ACC112 (cell line): ENCODE measurements around the gene PPP1R14C.

Source experiments
- H2AFZ ChIP-seq: fragments of 200-600 bp; sonication (generic); one replicate; pipeline ENCODE4 v1.6.0; 2017; ENCODE audit warnings: antibody characterized with exemption, low read length; ENCODE audit not compliant: unreplicated experiment
- H3K27ac ChIP-seq: fragments of 200-600 bp; sonication (generic); 2 replicates; pipeline ENCODE4 v1.5.1; 2014; ENCODE audit warnings: low read depth, mild to moderate bottlenecking, antibody characterized with exemption, low read length, moderate library complexity
- H3K27me3 ChIP-seq: fragments of 200-600 bp; sonication (generic); 2 replicates; pipeline ENCODE4 v1.6.1; 2014; ENCODE audit warnings: mild to moderate bottlenecking, antibody characterized with exemption, low read length, moderate library complexity, mixed read lengths; ENCODE audit not compliant: insufficient read depth
- H3K36me3 ChIP-seq: fragments of 200-600 bp; sonication (generic); 2 replicates; pipeline ENCODE4 v1.6.1; 2016; ENCODE audit warnings: mild to moderate bottlenecking, antibody characterized with exemption, low read length, moderate library complexity, mixed read lengths; ENCODE audit not compliant: insufficient read depth
- H3K4me1 ChIP-seq: fragments of 200-600 bp; sonication (generic); one replicate; pipeline ENCODE4 v1.6.1; 2016; ENCODE audit warnings: low read length, mixed read lengths; ENCODE audit not compliant: insufficient read depth, unreplicated experiment, control insufficient read depth
- H3K4me3 ChIP-seq: fragments of 200-600 bp; sonication (generic); 2 replicates; pipeline ENCODE4 v1.5.1; 2014; ENCODE audit warnings: mild to moderate bottlenecking, low read depth, low read length
- H3K79me2 ChIP-seq: fragments of 200-600 bp; sonication (generic); one replicate; pipeline ENCODE4 v1.6.0; 2016; ENCODE audit warnings: low read length; ENCODE audit not compliant: control insufficient read depth, unreplicated experiment, insufficient read depth

PPP1R14C gene

DNA sequence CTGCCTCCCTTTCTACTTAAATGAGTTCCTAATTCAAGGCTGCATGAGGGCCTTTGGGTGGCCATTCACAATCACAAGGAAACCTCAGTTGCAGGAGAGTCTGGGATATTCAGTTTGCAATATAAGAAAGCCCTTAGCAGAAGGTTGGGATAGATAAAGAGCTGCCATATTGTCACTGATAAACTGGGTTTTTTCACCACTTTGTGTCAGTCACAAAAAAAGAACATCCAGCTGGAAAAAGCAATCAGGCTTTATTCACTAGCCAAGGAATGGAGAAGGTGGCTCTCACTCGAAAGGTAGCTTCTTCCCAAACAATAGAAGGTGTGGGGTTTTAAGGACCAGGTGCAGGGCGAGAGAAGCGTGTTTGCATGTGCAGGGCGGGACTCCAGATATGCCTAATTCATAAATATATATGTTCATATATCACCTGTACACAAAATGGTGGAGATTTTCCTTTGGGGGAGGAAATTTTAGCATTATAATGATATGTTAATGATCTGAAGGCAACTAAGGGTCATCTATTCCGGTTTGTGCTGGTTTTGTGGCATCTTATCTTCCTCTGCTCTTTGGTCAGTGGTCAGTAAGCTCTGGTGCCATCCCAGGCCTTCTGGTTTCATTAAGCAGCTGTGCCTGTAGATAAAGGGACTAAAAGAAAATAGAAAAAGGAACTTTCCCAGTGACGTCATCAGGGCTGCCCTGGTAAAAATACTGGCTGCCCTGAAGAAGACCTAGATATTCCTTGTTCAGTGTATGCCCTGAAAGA is 128.8 kb downstream of the PPP1R14C start:
- no peak overlapping the region for H3K27ac ChIP-seq
- no peak overlapping the region for H2AFZ ChIP-seq
- H3K36me3 ChIP-seq, result no peaks in the 10 kb centered on the region
- no peaks in the 10 kb centered on the region for H3K27me3 ChIP-seq
- no peaks in the 10 kb centered on the region for H3K79me2 ChIP-seq
- no peak overlapping the region for H3K4me3 ChIP-seq
- H3K4me1 ChIP-seq, result peaks cover 30% of the 10 kb centered on the region

GRCh38 chr6:150272264-150272975 is 129.6 kb downstream of the PPP1R14C start:
- no peak overlapping the region for H3K27ac ChIP-seq
- H3K79me2 ChIP-seq, result no peaks in the 10 kb centered on the region
- H3K36me3 ChIP-seq, result no peaks in the 10 kb centered on the region
- H3K27me3 ChIP-seq, result no peaks in the 10 kb centered on the region
- H2AFZ ChIP-seq, result no peak overlapping the region
- no peak overlapping the region for H3K4me3 ChIP-seq
- peaks cover 23% of the 10 kb centered on the region for H3K4me1 ChIP-seq

DNA sequence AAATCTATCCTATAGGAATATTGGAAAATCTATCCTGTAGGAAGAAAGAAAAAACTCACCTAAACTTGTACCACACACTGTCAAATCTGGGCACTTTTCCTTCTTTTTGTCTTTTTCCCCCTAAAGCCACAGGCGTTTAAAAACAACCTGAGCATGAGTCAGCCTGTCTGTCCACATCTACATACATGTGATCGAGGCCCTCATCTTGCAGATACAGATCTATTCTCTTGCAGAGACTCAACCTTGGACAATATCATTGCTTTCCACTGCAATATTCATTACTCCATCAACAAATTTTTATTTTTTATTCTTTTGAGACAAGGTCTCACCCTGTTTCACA is 130.1 kb downstream of the PPP1R14C start:
- H3K27ac ChIP-seq, result no peak overlapping the region
- peaks cover 18% of the 10 kb centered on the region for H3K4me1 ChIP-seq
- H3K36me3 ChIP-seq, result no peaks in the 10 kb centered on the region
- H3K27me3 ChIP-seq, result no peaks in the 10 kb centered on the region
- H2AFZ ChIP-seq, result no peak overlapping the region
- H3K4me3 ChIP-seq, result no peak overlapping the region
- H3K79me2 ChIP-seq, result no peaks in the 10 kb centered on the region

- no peaks in the 10 kb centered on the region for H3K27me3 ChIP-seq
- no peak overlapping the region for H3K4me3 ChIP-seq
- H3K36me3 ChIP-seq, result no peaks in the 10 kb centered on the region
- no peak overlapping the region for H2AFZ ChIP-seq
- no peak overlapping the region for H3K27ac ChIP-seq
- peaks cover 12% of the 10 kb centered on the region for H3K4me1 ChIP-seq
- H3K79me2 ChIP-seq, result no peaks in the 10 kb centered on the region
Measured at GRCh38 chr6:150273457-150274309, 130.8 kb downstream of the PPP1R14C start.

GRCh38 chr6:150275489-150275888 is 132.6 kb downstream of the PPP1R14C start:
- H3K79me2 ChIP-seq, result no peaks in the 10 kb centered on the region
- no peaks in the 10 kb centered on the region for H3K4me1 ChIP-seq
- no peak overlapping the region for H3K27ac ChIP-seq

DNA sequence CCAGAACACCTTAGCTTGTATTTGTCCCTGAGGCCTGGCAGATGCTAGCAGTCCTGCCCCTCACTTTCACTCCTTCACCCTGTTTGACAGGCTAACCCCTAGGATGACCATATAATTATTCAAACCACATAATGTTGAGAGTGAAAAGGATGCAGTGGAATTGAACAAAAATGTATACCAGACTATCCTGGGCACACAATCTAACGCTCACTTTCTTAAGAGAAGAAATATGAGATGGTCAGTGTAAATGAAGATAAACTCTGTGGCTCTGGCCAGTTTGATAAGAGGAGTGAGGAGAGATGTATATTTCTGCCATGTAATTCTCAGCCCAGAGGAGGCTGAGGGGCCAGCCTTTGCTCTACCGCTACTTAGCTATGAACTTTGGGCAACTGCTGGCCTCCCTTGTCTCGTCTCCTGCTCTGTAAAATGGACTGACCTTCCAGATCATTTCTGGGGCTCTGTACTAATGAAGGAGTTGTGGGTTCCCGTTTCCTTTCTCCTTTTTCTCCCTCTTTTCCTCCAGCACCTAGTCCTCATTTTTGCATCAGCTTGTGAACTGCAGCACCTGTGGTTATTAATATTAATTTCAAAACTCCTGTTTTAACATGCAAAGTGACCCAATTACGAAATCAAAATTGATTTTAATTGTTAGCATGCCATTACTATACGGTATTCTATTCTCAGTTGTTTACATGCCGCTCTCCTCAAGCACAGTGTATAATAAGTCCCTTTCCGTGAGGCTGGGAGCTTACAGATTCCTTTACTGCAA is 133.5 kb downstream of the PPP1R14C start:
- no peaks in the 10 kb centered on the region for H3K36me3 ChIP-seq
- H2AFZ ChIP-seq, result no peak overlapping the region
- no peaks in the 10 kb centered on the region for H3K79me2 ChIP-seq
- H3K27ac ChIP-seq, result no peak overlapping the region
- no peaks in the 10 kb centered on the region for H3K4me1 ChIP-seq
- no peaks in the 10 kb centered on the region for H3K27me3 ChIP-seq
- H3K4me3 ChIP-seq, result no peak overlapping the region

More at GRCh38 chr6:150275489-150275888, 132.6 kb downstream of the PPP1R14C start:
- no peaks in the 10 kb centered on the region for H3K36me3 ChIP-seq
- no peaks in the 10 kb centered on the region for H3K27me3 ChIP-seq
- no peak overlapping the region for H3K4me3 ChIP-seq
- no peak overlapping the region for H2AFZ ChIP-seq

DNA sequence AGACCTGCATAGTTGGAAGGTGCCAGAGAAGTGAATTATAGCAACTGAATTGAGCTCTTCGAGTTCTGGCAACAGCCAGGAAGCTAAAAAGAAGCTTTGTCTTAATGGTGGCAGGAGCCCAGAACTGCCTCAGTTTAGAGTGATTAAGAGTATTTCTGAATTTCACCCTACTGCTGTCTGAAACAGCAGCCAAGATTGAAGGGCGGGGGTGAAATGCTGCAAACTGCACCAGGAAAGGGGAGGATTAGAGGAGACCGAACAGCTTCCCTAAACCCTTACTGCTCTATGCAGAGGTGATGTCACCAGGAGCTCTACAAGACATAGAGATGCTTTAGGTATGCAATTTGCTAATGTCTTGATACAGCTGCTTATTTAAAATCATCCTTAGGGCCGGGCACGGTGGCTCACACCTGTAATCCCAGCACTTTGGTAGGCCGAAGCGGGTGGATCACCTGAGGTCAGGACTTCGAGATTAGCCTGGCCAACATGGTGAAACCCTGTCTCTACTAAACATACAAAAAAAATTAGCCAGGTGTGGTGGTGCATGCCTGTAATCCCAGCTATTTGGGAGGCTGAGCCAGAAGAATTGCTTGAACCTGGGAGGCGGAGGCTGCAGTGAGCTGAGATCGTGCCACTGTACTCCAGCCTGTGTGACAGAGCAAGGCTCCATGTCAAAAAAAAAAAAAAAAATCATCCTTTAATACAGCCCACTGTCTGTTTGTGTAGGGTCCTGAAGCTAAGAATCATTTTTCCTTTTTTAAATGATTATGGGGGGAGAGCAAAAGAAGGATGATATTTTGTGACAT is 134.3 kb downstream of the PPP1R14C start:
- Histone ChIP-seq H3K27ac (no peak overlapping the region), H3K36me3 (no peaks in the 10 kb centered on the region), H3K4me1 (no peaks in the 10 kb centered on the region), H3K27me3 (no peaks in the 10 kb centered on the region), H3K79me2 (no peaks in the 10 kb centered on the region), H3K4me3 (no peak overlapping the region), H2AFZ (no peak overlapping the region)

DNA sequence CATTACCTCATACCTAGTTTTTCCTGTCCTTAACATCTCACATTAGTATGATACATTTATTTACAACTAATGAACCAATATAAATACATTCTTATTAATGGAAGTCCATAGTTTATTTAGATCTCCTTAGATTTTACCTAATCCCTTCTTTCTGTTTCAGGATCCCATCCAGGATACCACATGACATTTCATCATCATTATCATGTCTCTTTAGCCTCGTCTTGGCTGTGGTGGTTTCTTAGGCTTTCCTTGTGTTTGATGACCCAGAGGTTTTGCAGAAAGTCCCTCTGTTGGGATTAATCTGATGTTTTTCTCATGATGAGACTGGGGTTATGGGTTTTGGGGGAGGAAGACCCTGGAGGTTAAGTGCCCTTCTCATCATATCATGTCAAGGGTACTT is 136.7 kb downstream of the PPP1R14C start:
- Histone ChIP-seq H3K27ac (no peak overlapping the region), H3K27me3 (0 out of 2 replicates have a peak, but pooled peaks cover 3% of the 10 kb centered on the region), H3K79me2 (no peaks in the 10 kb centered on the region), H3K4me1 (no peaks in the 10 kb centered on the region), H3K4me3 (no peak overlapping the region), H2AFZ (no peak overlapping the region), H3K36me3 (no peaks in the 10 kb centered on the region)

- Histone ChIP-seq H3K27ac (no peak overlapping the region), H3K36me3 (no peaks in the 10 kb centered on the region), H3K27me3 (peaks cover 11% of the 10 kb centered on the region; the same call in 1 of the 2 replicates), H2AFZ (no peak overlapping the region), H3K4me1 (no peaks in the 10 kb centered on the region), H3K4me3 (no peak overlapping the region), H3K79me2 (no peaks in the 10 kb centered on the region)
Measured at GRCh38 chr6:150280703-150281102, 137.9 kb downstream of the PPP1R14C start.
